HG03342 (cell line): ENCODE results near the gene NEIL1.

Experiments
- ATAC-seq: cut with Tn5 transposase; IDR thresholded peaks from one replicate; pipeline ENCODE4 v1.9.1; 2021; ENCODE audit warnings: mild to moderate bottlenecking, moderate library complexity; ENCODE audit not compliant: unreplicated experiment

The NEIL1 gene

DNA sequence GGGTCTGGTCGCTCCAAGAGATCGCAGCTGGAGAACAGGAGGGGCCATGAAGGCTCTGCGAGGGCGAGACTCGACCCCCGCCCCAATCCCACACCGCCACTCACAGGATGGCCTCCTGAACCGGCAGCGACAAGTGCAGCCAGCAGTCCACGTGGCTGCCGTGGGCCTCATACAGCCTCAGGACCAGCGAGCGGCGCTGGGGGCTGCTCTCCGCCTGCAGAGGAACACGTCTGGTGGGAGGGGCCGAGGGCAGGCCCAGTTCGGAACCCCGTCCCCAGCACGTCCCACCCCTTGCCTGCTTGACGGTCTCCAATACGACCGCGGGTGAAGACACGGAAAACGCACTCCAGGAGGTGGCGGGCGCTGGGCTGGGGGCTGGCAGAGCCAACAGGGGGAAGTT is 9.2 kb downstream of the NEIL1 start:
- no peak for ATAC-seq

DNA sequence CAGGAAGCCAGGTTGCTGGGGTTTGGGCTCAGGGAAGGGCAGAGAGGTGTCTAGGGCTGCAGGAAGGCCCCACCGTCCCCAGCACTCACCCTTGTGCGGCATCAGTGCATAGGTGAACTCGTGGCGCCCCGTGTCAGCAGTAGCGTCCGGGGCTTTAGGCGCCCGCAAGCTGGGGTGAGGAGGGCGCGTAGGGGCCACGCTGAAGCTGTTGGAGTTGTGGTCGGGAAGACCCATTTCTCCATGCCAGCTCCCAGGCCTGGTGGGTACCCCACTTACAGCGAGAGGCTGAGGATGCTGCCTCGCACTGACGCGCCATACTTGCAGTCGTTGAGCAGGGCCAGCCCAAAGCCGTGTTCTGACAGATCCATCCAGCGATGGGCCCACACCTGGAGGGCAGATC is 9.7 kb downstream of the NEIL1 start:
- no peak for ATAC-seq

DNA sequence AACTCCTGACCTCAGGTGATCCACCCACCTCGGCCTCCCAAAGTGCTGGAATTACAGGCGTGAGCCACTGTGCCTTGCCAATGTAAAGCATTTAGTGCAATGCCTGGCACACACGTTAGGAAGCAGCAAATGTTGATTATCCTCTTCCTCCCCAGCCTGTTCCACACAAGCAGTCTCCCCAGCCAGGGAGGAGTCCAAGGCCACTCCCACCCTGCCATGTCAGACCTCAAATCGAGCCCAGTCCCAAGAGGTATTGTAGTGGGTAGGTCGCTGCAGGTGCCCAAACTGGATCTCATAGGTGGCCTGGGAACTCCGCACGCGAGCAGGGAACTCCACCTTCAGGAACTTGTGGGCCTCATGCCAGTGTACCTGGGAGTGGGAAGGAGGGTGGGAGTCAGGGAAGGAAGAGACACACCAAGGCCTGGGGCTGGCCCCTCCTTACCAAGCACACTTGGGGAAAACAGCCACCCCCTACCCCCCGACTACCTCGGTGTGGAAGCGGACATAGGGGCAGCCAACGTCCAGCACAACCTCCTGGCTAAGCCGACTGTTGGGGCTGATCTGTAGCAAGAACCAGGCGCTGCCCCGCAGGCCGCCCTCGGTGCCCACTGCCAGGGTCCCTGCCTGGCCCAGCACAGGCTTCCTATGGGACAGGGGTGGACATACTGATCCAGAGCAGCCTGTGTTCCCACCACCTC is 11.3 kb downstream of the NEIL1 start:
- ATAC-seq: no peak

DNA sequence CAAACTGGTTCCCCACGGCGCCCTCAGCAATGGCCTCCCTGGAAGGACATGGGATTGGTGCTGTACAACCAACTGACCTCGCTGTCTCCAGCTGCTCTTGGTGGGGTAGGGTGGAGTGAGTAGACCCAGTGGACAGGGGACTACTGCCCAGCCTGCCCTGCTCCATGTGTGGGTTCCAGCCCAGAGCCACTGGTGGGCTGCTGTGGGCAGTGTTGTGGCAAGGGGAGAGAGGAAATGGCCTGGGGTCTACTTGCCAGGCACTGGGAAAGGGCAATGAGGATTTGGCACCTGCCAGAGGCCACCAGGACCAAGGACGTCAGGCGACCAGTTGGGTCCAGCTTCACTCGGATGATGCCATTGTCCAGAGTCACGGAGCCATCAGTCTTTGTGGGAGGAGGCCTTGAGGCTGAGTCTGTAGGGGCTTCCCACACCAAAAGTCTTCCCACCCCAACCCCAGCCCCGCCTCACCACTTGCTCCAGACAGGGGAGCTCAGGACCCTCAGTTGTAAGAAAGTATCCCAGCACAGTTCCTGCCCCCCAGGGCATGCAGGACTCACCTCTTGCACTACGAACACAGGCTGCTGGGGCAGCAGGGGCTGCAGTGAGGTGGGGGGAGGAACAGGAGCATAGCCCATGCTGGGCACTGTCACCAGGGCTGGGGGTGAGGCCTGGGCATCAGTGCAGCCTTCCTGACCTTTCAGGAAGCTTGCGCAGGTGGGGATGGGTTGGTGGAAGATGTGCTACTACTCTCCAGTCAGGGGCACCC is 12.1 kb downstream of the NEIL1 start:
- ATAC-seq: no peak

DNA sequence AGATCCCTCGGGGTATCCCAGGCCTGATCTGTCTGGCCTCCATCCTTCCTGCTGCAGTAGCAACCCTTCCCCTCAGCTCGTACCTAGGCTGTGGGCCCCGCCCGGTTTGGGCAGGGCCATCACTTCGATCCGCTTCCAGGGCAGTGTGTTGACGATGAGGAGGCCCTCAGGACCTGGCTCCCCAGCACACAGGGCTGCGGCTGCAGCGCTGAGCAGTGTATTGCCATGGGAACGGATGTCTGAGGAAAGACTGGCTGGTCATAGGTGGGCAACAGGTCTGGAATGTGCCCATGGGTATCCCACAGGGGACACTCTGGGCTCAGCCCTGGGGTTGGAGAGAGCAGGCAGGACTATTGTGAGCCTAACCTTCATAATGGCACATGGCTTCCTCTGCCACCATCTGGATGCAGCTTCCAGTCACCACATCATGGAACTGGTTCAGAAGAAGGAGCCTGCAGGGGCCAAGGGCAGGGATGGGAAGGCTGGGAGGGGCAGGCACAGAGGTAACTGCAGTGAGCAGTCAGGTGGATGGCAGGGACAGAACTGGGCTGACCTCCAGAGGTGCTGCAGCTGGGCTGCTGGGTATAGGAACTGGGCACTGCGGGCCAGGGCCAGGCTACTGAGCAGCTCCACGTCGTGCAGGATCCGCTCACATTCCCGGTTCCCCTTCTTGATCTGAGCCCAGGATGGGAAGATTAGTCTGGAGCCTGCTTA is 12.9 kb downstream of the NEIL1 start:
- no peak for ATAC-seq

DNA sequence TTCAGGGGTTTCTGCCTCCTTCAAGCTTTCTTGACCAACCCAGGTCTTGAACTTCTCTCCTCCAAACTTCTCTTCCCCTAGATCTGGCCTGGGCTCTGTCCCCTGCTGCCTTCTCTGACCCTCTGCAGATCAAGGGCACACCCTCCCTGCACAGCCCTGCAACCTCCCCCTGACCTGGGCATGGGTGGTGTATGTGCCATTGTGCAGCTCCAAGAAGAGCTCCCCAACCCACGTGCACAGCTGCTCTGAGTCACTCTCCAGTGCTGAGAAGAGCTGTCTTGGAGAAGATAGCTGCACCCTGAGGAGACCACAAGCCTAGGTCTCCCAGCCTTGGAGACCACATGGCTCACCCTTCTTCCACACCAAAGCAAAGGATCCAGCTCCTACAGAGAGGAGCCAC is 13.6 kb downstream of the NEIL1 start:
- no peak for ATAC-seq

DNA sequence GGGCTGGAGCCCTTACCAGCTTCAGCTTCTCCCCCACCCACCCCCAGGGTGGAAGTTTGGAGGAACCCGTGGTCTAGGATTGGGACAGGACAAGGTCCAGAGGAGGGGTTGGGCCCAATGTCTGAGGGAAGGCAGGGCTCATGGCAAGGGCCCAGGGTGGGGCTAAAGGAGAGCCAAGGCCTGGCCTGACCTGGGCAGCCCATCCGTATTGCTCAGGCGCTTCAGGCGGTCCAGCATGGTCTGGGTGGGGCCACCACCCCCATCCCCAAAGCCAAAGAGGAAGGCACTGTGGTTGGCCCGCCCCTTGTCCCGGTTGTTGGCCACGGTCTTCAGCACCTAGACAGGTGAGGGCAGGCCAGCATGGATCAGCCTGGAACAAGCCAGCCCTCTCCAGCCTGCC is 14.0 kb downstream of the NEIL1 start:
- ATAC-seq: no peak

DNA sequence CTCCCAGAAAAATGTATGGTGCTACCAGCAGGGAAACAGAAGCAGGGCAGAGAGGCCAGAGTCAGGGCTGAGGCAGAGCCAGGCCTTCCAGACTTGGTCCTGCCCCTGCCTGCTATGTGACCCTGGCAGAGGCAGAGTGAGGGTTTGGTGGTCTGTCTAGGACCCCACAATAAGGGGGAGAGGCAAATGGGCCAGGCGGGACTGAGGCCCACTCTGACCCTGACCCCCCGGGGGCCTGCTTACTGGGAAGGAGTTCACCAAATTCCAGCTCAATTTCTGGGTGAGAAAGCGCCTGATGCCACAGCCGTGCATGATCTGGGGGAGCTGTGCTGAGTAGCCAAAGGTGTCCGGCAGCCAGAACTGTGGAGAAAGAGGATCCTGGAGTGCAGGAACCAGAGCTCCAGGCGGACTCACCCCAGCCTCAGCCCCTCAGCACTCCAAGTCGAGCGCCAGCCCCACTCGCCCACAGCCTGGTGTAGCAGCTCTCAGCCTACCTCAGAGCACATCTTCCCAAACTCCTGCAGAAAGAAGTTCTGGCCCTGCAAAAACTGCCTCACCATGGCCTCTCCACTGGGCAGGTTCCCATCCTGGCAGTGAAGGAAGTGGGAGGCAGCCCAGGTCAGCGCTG is 14.6 kb downstream of the NEIL1 start:
- ATAC-seq: no peak

DNA sequence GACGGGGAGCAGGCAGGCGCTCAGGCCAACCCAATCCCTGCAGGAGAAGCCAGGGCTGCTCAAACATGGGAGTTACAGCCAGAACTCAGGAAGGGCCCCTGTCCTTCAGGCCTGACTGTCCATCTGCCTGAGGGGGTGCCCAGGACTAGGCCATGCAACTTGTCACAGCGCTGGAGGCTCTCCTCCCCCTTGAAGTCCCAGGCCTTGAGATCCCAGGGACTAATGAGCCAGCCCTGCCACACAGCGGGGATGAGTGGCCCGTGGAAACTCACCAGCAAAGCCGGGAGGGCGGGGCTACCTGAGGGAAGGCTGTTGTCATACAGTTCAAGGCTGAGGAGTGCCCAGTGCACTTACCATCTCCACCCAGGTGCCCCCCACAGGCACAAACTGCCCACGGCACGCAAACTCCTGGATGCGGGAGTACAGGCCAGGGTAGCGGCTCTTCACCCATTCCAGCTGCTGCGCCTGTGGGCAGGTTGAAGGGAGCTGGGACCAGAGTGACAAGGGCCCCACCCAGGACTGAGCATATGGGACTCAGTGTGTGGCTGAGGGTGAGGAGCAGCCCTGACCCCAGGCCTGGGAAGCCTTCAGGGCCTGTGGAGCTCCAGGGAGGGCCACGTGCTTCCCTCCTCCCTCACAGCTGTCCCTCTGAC is 15.3 kb downstream of the NEIL1 start:
- ATAC-seq: no peak

DNA sequence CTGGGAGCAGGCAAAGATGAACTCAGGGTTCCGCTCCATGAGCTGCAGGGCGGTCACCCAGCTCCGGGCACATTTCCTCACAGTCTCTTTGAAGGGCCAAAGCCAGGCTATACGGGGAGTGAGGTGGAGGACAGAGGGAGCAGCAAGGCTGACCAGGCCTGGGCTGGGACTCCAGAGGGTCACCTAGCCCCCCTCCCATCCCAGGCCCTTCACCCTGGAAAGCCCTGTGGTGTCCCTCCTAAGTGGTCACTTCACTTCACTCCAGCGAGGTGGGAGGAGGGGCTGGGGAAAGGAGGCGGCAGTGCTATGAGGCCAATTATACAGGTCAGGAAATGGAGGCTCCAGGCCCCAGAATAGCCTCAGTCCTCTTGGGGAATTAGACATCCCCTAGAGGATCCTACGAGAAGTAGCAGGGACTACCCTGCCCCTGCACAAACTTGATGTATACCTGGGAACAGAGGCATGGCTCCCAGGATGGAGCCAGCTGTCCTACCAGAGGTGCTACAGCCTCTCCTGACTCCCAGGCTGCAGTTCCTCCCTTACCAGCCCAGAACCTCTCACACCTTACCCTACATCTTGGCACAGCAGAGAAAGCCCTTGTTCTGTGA is 15.9 kb downstream of the NEIL1 start:
- ATAC-seq: no peak

DNA sequence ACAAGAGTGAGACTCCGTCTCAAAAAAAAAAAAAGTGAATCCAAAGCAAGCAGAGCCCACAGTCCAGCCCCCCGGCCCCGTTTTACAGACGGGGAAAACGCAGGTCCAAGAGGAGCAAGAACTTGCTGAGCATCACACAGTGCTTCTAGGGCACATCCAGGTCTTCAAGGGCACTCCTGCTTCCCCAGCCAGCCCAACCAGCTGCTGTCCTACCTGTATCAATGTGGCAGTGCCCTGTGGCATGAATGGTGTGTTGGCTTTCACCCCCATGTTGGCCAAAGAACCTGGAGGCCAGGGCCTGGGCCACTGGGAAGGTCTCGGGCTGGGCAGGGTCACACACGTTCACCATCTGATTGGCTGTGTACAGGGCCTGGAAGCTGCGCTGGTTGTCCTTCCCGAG is 16.9 kb downstream of the NEIL1 start:
- no peak for ATAC-seq

DNA sequence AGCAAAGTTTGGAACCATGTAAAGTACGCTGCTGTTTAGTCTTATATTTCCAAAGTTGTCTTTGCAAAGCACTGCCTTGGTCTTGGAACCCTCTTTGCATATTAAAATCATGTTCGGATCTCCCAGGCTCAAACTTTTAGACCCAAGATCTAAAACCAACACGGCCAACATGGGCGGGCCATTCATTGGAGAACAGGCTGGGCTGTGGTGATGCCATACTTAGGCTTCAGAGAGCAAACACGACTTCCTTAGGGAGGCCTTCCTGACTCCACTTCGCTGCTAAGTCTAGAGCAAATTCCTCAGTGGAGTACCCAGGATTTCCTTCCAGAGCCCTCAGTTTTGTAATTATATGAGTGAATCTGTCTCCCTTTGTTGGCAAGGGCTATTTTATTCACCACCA is 18.0 kb downstream of the NEIL1 start:
- ATAC-seq: no peak

DNA sequence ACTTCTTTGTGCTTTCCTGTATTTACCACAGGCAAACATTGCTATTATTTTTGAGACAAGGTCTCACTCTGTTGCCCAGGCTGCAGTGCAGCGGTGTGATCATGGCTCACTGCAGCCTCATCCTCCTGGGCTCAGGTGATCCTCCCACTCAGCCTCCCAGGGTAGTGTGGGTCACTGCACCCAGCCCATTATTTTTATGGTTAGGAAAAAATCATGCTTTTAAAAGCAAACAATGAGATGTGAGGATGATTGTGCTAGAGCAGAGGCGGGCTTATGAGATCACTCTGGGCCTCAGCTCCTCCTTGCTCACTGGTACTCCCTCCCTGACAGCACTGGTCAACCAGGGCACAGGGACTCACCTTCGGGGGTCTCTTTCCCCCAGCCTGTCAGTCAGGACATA is 19.3 kb downstream of the NEIL1 start:
- ATAC-seq: no peak

DNA sequence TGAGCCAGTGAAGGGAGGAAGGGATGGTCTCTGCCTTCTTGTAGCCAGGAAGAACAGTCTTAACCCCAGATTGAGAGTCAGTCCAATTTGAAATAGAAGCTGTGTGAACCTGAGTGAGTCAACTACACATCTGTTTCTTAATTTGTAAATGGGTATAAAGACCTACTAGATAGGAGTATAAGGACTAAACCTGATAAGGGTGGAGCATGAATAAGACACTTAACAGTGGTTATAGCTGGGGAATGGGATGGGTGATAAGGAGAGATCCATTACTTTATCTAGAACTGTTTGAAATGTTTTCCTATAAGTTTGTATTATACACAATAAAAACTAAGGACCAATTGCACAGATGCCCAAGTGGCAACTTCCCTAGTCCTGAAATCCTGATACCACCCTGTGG is 20.2 kb downstream of the NEIL1 start:
- ATAC-seq: no peak

DNA sequence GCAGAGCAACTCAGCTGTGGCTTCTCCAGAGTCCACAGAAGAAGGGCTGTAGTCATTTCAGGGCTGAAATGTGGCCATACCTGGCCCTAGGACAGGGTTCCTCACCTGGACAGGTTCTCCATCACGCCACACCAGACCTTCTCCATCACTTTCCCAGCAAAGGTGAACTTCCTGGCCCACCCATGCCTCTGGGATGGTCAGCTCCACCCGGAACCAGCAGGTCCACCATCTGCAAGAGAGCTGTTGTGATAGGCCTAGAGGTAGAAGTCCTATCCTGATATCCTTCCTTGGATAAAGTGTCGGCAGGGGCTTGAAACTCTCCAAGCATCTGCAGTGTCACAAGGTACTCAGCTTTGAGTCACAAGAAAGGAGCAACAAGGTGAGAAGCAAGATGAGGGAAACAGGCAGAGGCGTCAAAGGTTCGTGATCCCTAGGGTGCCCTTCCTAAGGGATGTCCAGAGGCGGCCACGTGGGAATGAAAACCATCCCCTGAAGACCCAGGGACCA is 20.6 kb downstream of the NEIL1 start:
- ATAC-seq: no peak

DNA sequence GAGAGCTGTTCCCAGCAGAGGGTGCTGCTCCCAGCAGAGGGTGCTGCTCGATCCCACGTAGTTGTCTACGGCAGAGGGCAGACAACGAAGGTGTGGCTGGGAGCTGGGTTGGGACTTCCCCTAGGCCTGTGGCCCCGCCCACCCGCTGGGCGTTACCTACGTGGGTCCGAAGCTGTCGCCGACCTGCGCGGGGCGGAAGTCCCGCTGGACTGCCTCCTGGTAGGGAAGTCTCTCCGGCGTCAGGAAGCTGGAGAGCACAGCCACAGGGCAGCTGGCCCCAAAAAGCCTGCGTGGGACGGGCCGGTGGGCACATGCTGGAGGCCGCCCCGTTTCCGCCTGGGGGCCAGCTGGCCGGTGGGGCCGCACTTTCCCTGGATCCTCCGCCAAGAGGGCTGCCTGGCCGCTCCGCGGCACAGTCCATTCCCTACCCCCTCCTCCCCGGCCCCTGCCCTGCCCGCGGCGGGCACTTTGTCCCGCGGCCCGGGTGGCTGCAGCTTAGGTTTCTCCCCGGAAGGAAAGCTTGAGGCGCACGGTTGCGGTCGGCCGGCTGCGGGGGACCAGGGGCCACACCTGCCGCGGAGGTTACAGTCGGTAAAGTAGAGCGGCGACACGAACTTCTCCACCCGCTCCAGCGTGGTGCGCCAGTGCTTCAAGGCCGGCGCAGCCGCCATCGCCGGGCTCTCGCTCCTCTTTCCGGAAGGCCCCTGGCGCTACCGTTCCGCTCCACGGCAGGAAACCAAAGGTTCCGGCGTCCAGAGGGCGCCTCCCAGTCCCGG is 21.3 kb downstream of the NEIL1 start, which contains the start of gene MAN2C1:
Gene MAN2C1, minus strand, starts transcription at position 695 of the 776 bp plus-strand sequence. Its CDS starts 24 bp downstream, at position 671.
- peak; percentile 86 for ATAC-seq

DNA sequence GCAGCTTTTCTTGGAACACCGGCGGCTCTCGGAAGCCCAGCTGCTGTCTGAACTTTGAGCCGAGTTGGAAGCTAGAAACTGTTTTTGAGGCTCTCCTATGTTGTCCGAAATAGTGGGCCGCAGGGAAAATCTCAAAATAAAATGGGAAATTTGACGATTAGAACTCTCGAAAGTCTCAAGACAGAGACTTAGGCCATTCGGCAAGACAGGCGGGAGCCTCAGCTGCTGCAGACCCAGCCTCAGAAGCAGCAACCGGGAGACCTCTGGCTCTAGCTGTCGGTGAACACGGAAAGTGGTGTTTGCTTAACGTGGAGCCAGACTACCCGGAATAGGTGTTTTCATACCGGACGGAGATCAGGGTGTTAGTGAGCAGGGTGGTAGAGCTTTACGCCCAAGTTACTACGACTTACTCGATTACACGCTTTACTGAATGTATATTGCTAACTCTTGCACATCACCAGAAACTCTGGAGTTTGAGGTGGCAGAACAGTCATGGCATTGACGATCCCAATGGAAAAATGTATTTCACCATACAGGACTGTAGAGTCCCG is 21.9 kb downstream of the NEIL1 start:
- ATAC-seq: no peak

DNA sequence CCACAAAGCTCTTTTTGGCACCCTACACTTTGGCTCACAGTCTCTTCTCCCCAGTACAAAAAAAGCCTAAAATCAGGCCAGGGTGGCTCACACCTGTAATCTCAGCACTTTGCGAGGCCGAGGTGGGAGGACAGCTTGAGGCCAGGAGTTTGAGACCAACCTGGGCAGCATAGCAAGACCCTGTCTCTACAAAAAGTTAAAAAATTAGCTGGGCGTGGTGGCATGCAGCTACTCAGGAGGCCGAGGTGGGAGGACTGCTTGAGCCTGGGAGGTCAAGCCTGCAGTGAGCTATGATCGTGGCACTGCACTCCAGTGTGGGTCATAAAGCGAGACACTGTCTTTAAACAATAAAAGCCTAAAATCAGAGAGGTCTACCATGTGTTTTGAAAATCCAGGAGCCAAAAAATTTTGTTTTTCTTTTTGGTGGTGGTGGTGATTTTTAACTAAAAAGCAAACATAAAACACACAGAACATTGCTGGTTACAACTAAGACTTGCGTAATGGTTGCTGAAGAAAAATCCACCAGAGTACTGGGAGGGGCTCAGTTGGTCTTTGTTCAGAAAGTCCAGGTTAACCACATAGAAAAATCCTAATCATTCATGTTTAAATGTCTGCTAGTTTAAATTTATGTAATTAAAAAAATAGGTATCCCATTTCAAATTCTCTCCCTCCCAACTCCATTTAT is 23.2 kb downstream of the NEIL1 start:
- ATAC-seq: no peak

DNA sequence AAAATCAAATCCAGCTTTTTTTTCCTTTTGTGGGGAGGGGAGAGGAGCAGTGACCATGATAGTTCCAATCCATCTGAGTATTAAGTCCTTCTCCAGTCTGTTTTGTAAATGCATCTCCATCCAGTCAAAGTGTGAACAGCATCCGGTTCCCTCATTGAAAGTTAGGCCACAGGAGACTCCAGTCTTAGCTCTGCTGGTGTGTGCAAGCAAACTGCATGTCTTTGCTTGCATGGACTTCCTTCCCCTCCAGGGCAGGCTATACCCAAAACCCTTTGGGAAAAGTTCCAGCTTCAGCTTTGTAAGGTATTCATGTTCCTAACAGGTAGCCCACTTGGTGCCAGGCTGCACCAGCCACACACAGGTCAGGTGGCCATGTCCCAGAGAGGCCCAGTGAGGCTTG is 24.6 kb downstream of the NEIL1 start:
- no peak for ATAC-seq
